ENCODE measurements around the gene PIK3CG.
A peak's percentile ranks its signal among the peaks of the same experiment; 100 is the strongest.
"Not testable (repeated sequence)": the region's sequence is repeated elsewhere in the genome, so short reads cannot be mapped to it uniquely, and the experiment has no call there.

The PIK3CG gene

GRCh38 chr7:106865130-106866041 lies at the start of gene PIK3CG:
TSS of gene PIK3CG (plus strand) at chr7:106865282. CDS start at chr7:106867562, 2,280 bp downstream.
- DNase-seq: peak; percentile 45 to 68

GRCh38 chr7:106817098-106817497 lies 48.0 kb upstream of the PIK3CG start:
- DNase-seq: no peak

GRCh38 chr7:106818736-106819135 lies 46.3 kb upstream of the PIK3CG start:
- DNase-seq: no peak

- DNase-seq: no peak
Observed at GRCh38 chr7:106819546-106819945, 45.5 kb upstream of the PIK3CG start.

- no peak for DNase-seq
Observed at GRCh38 chr7:106820321-106821217, 44.5 kb upstream of the PIK3CG start.

- DNase-seq: no peak
Observed at GRCh38 chr7:106823631-106824030, 41.5 kb upstream of the PIK3CG start.

- no peak for DNase-seq
Observed at GRCh38 chr7:106824458-106824857, 40.6 kb upstream of the PIK3CG start.

- DNase-seq: no peak
Observed at GRCh38 chr7:106827626-106828025, 37.5 kb upstream of the PIK3CG start.

- no peak for DNase-seq
Observed at GRCh38 chr7:106829496-106829895, 35.6 kb upstream of the PIK3CG start.

- not testable (repeated sequence) for DNase-seq
Observed at GRCh38 chr7:106830896-106831295, 34.2 kb upstream of the PIK3CG start.

GRCh38 chr7:106836816-106837215 lies 28.3 kb upstream of the PIK3CG start:
- DNase-seq: no peak

- DNase-seq: no peak
Observed at GRCh38 chr7:106839511-106839910, 25.6 kb upstream of the PIK3CG start.

- DNase-seq: no peak
Observed at GRCh38 chr7:106840342-106840741, 24.7 kb upstream of the PIK3CG start.

GRCh38 chr7:106841896-106842390 lies 23.1 kb upstream of the PIK3CG start:
- no peak for DNase-seq

- no peak for DNase-seq
Observed at GRCh38 chr7:106844279-106844997, 20.6 kb upstream of the PIK3CG start.

GRCh38 chr7:106848049-106848448 lies 17.0 kb upstream of the PIK3CG start:
- no peak for DNase-seq

GRCh38 chr7:106848851-106849442 lies 16.1 kb upstream of the PIK3CG start:
- no peak for DNase-seq

GRCh38 chr7:106851632-106852031 lies 13.4 kb upstream of the PIK3CG start:
- not testable (repeated sequence) for DNase-seq

GRCh38 chr7:106853250-106853908 lies 11.7 kb upstream of the PIK3CG start:
- DNase-seq: no peak

GRCh38 chr7:106855540-106856132 lies 9.4 kb upstream of the PIK3CG start:
- DNase-seq: no peak

Measured in CD4-positive, alpha-beta T cell treated with Interleukin-1 beta for 1 hour (primary cell).